ENCODE results near the gene HENMT1. TPM values are rescaled to one million over a fixed set of nuclear protein-coding genes. Genes with fewer than 3 reads are reported as not detected.

Gene HENMT1
- total and polyA plus RNA-seq, 4 donors = 3.4 to 7.8 (median 4.7) TPM

GRCh38 chr1:108609483-108610049 lies 51.3 kb downstream of the HENMT1 start:
- TF ChIP-seq, protein P1, sequence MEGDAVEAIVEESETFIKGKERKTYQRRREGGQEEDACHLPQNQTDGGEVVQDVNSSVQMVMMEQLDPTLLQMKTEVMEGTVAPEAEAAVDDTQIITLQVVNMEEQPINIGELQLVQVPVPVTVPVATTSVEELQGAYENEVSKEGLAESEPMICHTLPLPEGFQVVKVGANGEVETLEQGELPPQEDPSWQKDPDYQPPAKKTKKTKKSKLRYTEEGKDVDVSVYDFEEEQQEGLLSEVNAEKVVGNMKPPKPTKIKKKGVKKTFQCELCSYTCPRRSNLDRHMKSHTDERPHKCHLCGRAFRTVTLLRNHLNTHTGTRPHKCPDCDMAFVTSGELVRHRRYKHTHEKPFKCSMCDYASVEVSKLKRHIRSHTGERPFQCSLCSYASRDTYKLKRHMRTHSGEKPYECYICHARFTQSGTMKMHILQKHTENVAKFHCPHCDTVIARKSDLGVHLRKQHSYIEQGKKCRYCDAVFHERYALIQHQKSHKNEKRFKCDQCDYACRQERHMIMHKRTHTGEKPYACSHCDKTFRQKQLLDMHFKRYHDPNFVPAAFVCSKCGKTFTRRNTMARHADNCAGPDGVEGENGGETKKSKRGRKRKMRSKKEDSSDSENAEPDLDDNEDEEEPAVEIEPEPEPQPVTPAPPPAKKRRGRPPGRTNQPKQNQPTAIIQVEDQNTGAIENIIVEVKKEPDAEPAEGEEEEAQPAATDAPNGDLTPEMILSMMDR (IDR thresholded peaks at IDR 0.05; ENCODE audit: control extremely low read depth, extremely low read depth) = no peak
- peak; percentile 44 for ATAC-seq (ENCODE audit: insufficient read depth, low FRiP score)
- 58 to 75% methylated on average over 11 of the region's 11 CpGs for WGBS, 2 donors

DNA sequence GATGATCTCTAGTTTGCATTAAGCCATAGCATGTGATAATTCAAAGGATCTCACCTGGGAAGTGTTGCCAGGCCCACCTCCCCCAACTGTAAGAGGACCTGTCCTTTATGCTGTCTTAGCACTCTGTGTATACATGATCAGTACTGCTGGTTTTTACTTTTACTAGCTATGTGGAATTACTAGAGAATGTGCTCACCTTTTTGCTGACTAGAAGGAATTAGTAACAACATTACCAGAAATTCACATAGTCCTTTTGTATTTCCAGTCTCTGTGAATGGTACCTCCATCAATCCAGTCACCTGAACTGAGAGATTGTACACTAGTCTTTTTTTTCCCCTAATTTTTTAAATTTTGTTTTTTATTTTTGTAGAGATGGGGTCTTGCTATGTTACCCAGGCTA lies 54.4 kb downstream of the HENMT1 start:
- no peak overlapping the region for H3K9ac ChIP-seq (ENCODE audit: insufficient read depth in 1 of 2, low read length in 2 of 2)
- peaks cover 0 to 17% (median 9%) of the 10 kb centered on the region in 4 donors for H3K36me3 ChIP-seq (ENCODE audit: control insufficient read depth in 4 of 4, insufficient read depth in 4 of 4, low read length in 4 of 4)
- TF ChIP-seq, protein P1 (IDR thresholded peaks at IDR 0.05; ENCODE audit: control extremely low read depth, extremely low read depth) = no peak
- H3K9me3 ChIP-seq (ENCODE audit: control insufficient read depth in 4 of 4, insufficient read depth in 3 of 4, low read length in 3 of 4) = no peaks in the 10 kb centered on the region
- H3K27ac ChIP-seq (ENCODE audit: low read depth in 1 of 2, low read length in 1 of 2) = no peak overlapping the region
- DNase-seq (no peak), ATAC-seq (ENCODE audit: insufficient read depth, low FRiP score) (no peak)
- no peaks in the 10 kb centered on the region for H3K27me3 ChIP-seq (ENCODE audit: control insufficient read depth in 3 of 3, insufficient read depth in 3 of 3, low read length in 2 of 3)
- peaks cover 0 to 24% (median 7%) of the 10 kb centered on the region in 5 donors for H3K4me1 ChIP-seq (ENCODE audit: control insufficient read depth in 5 of 5, insufficient read depth in 5 of 5, low read length in 5 of 5)
- H3K4me3 ChIP-seq = no peak overlapping the region

More at GRCh38 chr1:108609483-108610049, 51.3 kb downstream of the HENMT1 start:
- Histone ChIP-seq H3K9ac (ENCODE audit: insufficient read depth in 1 of 2, low read length in 2 of 2) (no peak overlapping the region), H3K4me3 (no peak overlapping the region), H3K9me3 (ENCODE audit: control insufficient read depth in 4 of 4, insufficient read depth in 3 of 4, low read length in 3 of 4) (no peaks in the 10 kb centered on the region), H3K4me1 (ENCODE audit: control insufficient read depth in 5 of 5, insufficient read depth in 5 of 5, low read length in 5 of 5) (peaks cover 0 to 17% (median 7%) of the 10 kb centered on the region in 5 donors), H3K27me3 (ENCODE audit: control insufficient read depth in 3 of 3, insufficient read depth in 3 of 3, low read length in 2 of 3) (no peaks in the 10 kb centered on the region), H3K27ac (ENCODE audit: low read depth in 1 of 2, low read length in 1 of 2) (no peak overlapping the region), H3K36me3 (ENCODE audit: control insufficient read depth in 4 of 4, insufficient read depth in 4 of 4, low read length in 4 of 4) (peaks cover 2 to 14% (median 8%) of the 10 kb centered on the region in 4 donors)
- DNase-seq = peak; percentile 30 to 41 (median 32)

GRCh38 chr1:108605633-108606032 lies 55.3 kb downstream of the HENMT1 start:
- ATAC-seq (ENCODE audit: insufficient read depth, low FRiP score) = no peak
- Histone ChIP-seq H3K36me3 (ENCODE audit: control insufficient read depth in 4 of 4, insufficient read depth in 4 of 4, low read length in 4 of 4) (peaks cover 0 to 17% (median 9%) of the 10 kb centered on the region in 4 donors), H3K9me3 (ENCODE audit: control insufficient read depth in 4 of 4, insufficient read depth in 3 of 4, low read length in 3 of 4) (no peaks in the 10 kb centered on the region), H3K27ac (ENCODE audit: low read depth in 1 of 2, low read length in 1 of 2) (no peak overlapping the region), H3K27me3 (ENCODE audit: control insufficient read depth in 3 of 3, insufficient read depth in 3 of 3, low read length in 2 of 3) (no peaks in the 10 kb centered on the region), H3K4me3 (no peak overlapping the region), H3K4me1 (ENCODE audit: control insufficient read depth in 5 of 5, insufficient read depth in 5 of 5, low read length in 5 of 5) (peaks cover 0 to 23% (median 7%) of the 10 kb centered on the region in 5 donors), H3K9ac (ENCODE audit: insufficient read depth in 1 of 2, low read length in 2 of 2) (no peak overlapping the region)
- no peak for DNase-seq
- TF ChIP-seq, protein P1 (IDR thresholded peaks at IDR 0.05; ENCODE audit: control extremely low read depth, extremely low read depth) = no peak

Data from lung (tissue), 12 donors.